K562 (cell line): ENCODE measurements around the gene SDC1. TPM values are rescaled to one million over a fixed set of nuclear protein-coding genes. Genes with fewer than 3 reads are reported as not detected.

Source experiments
- EGR1 ChIP-seq: fragments of 450-650 bp; conservative IDR thresholded peaks from 2 replicates; pipeline ENCODE4 v1.6.1; 2017; ENCODE audit warnings: mild to moderate bottlenecking
- GABPB1 ChIP-seq: sonication (generic); formaldehyde crosslinking; IDR thresholded peaks from 2 replicates; pipeline ENCODE4 v1.8.0; 2022; ENCODE audit warnings: mild to moderate bottlenecking, missing genetic modification reagents
- NCOA1 ChIP-seq: fragments of 450-650 bp; IDR thresholded peaks from 2 replicates; pipeline ENCODE4 v1.6.1; 2016; ENCODE audit warnings: low read depth
- NFATC3 ChIP-seq: fragments of 450-650 bp; IDR thresholded peaks from 2 replicates; pipeline ENCODE4 v1.6.1; 2017; ENCODE audit warnings: mild to moderate bottlenecking
- ZNF174 ChIP-seq: fragments of 250-450 bp; sonication (Bioruptor Pico); IDR thresholded peaks from 2 replicates; pipeline ENCODE4 v1.4.0; 2020; ENCODE audit warnings: mild to moderate bottlenecking
- polyA plus RNA-seq, 8 experiments: library from polyadenylated mRNA; depleted of rRNA in 4 of 8; stranded (reverse) in 5 of 8; unstranded in 3 of 8; fragments of >200 nt; fragmentation: Nextera tagmentation in 2 of 8; fragmentation: Illumina TruSeq in 1 of 8; extraction: Ambion mirVana in 2 of 8; extraction: Trizol in 1 of 8; gene quantifications; 2 replicates each; pipeline versions ENCODE4 v1.2.1 to v1.2.3, GENCODE V29; 2011 to 2014; ENCODE audit warnings: inconsistent platforms in 1 of 8, missing spikeins in 1 of 8
- total RNA-seq, 7 experiments: library from RNA; depleted of rRNA in 6 of 7; stranded (reverse); fragments of >200 nt in 6 of 7; fragmentation: Illumina TruSeq in 2 of 7; extraction: Trizol in 2 of 7; gene quantifications; 2 replicates each; pipeline versions ENCODE4 v1.2.1 to v1.2.3, GENCODE V29; 2011 to 2021; ENCODE audit warnings: low replicate concordance in 1 of 7
- TF ChIP-seq, protein P1 (sequence below): fragments of 450-650 bp; IDR thresholded peaks from 2 replicates; pipeline ENCODE4 v1.6.1; 2016; ENCODE audit warnings: mild to moderate bottlenecking, moderate library complexity

SDC1 gene
- total and polyA plus RNA-seq, 9 of the 15 experiments (the other 6 are each of a cell fraction or from before 2014, with no cell fraction given): 0.06 to 2.7 (median 0.49) TPM

DNA sequence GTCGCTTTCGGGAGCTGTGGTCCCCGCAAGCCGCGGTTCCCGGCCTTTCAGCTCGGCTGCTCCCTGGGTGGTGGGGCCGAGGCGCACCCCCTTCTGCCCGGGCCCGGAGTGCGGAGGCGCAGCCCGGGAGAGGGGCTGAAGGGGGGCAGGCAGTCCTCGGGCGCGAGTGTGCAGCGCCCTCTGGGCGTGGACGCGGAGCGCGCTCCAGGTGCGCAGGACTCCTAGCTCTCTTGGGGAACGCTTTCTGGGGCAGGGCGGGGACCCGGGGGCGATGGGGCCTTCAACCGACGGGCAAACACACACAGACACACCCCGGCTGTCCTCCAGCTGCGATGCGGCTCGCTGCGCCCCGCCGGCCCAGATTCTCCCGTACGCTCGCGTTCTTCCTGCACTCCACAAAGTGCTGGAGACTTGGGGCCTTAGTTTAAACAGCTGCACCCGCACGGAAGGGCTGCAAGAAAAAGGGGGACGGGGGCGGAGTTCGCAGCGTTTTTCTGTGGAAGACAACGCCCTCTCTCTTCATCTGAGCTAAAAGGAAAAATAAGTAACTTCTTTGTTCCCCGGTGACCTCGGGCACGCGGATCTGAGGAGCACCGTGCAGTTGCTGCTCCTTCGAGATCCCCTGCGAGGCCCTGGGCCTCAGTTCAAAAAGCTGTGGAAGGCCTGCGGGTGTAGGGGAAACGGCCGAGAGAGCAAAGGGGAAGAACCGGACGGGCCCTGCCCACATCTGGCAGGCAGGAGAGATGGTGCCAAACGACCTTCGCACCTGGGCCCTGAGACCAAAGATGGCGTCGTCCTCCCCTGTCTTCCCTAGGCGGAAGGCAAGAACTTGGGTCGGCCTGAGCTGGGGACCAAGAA is 593 bp upstream of the SDC1 start (continued):
- TF ChIP-seq, protein P1, sequence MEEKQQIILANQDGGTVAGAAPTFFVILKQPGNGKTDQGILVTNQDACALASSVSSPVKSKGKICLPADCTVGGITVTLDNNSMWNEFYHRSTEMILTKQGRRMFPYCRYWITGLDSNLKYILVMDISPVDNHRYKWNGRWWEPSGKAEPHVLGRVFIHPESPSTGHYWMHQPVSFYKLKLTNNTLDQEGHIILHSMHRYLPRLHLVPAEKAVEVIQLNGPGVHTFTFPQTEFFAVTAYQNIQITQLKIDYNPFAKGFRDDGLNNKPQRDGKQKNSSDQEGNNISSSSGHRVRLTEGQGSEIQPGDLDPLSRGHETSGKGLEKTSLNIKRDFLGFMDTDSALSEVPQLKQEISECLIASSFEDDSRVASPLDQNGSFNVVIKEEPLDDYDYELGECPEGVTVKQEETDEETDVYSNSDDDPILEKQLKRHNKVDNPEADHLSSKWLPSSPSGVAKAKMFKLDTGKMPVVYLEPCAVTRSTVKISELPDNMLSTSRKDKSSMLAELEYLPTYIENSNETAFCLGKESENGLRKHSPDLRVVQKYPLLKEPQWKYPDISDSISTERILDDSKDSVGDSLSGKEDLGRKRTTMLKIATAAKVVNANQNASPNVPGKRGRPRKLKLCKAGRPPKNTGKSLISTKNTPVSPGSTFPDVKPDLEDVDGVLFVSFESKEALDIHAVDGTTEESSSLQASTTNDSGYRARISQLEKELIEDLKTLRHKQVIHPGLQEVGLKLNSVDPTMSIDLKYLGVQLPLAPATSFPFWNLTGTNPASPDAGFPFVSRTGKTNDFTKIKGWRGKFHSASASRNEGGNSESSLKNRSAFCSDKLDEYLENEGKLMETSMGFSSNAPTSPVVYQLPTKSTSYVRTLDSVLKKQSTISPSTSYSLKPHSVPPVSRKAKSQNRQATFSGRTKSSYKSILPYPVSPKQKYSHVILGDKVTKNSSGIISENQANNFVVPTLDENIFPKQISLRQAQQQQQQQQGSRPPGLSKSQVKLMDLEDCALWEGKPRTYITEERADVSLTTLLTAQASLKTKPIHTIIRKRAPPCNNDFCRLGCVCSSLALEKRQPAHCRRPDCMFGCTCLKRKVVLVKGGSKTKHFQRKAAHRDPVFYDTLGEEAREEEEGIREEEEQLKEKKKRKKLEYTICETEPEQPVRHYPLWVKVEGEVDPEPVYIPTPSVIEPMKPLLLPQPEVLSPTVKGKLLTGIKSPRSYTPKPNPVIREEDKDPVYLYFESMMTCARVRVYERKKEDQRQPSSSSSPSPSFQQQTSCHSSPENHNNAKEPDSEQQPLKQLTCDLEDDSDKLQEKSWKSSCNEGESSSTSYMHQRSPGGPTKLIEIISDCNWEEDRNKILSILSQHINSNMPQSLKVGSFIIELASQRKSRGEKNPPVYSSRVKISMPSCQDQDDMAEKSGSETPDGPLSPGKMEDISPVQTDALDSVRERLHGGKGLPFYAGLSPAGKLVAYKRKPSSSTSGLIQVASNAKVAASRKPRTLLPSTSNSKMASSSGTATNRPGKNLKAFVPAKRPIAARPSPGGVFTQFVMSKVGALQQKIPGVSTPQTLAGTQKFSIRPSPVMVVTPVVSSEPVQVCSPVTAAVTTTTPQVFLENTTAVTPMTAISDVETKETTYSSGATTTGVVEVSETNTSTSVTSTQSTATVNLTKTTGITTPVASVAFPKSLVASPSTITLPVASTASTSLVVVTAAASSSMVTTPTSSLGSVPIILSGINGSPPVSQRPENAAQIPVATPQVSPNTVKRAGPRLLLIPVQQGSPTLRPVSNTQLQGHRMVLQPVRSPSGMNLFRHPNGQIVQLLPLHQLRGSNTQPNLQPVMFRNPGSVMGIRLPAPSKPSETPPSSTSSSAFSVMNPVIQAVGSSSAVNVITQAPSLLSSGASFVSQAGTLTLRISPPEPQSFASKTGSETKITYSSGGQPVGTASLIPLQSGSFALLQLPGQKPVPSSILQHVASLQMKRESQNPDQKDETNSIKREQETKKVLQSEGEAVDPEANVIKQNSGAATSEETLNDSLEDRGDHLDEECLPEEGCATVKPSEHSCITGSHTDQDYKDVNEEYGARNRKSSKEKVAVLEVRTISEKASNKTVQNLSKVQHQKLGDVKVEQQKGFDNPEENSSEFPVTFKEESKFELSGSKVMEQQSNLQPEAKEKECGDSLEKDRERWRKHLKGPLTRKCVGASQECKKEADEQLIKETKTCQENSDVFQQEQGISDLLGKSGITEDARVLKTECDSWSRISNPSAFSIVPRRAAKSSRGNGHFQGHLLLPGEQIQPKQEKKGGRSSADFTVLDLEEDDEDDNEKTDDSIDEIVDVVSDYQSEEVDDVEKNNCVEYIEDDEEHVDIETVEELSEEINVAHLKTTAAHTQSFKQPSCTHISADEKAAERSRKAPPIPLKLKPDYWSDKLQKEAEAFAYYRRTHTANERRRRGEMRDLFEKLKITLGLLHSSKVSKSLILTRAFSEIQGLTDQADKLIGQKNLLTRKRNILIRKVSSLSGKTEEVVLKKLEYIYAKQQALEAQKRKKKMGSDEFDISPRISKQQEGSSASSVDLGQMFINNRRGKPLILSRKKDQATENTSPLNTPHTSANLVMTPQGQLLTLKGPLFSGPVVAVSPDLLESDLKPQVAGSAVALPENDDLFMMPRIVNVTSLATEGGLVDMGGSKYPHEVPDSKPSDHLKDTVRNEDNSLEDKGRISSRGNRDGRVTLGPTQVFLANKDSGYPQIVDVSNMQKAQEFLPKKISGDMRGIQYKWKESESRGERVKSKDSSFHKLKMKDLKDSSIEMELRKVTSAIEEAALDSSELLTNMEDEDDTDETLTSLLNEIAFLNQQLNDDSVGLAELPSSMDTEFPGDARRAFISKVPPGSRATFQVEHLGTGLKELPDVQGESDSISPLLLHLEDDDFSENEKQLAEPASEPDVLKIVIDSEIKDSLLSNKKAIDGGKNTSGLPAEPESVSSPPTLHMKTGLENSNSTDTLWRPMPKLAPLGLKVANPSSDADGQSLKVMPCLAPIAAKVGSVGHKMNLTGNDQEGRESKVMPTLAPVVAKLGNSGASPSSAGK: peak; percentile 13; the same call in 1 of the 2 replicates
- TF ChIP-seq NFATC3: no peak
- 0 out of 2 replicates have a peak, but pooled peaks have one; percentile 22 for TF ChIP-seq GABPB1 (CRISPR knock-in tag)
- TF ChIP-seq EGR1: 0 out of 2 replicates have a peak, but pooled peaks have one; percentile 35
- TF ChIP-seq ZNF174 (CRISPR knock-in tag): no peak
- no peak for TF ChIP-seq NCOA1
- TF ChIP-seq, all 486 proteins: peak for 27
